NCI-H226 (cell line): ENCODE results near the gene OR2H2.

ENCODE experiments used
- DNase-seq: peaks from one replicate; pipeline ENCODE4 v3.0.0-alpha.2; 2015

OR2H2 gene

GRCh38 chr6:29584821-29585220, at the start of gene OR2H2:
Gene OR2H2, plus strand, starts transcription at chr6:29585121. Its CDS starts 2,824 bp downstream, at chr6:29587945.
- no peak for DNase-seq

GRCh38 chr6:29537714-29538403, 47.1 kb upstream of the OR2H2 start:
- DNase-seq: no peak

GRCh38 chr6:29547573-29547972, 37.3 kb upstream of the OR2H2 start:
- DNase-seq: no peak

DNA sequence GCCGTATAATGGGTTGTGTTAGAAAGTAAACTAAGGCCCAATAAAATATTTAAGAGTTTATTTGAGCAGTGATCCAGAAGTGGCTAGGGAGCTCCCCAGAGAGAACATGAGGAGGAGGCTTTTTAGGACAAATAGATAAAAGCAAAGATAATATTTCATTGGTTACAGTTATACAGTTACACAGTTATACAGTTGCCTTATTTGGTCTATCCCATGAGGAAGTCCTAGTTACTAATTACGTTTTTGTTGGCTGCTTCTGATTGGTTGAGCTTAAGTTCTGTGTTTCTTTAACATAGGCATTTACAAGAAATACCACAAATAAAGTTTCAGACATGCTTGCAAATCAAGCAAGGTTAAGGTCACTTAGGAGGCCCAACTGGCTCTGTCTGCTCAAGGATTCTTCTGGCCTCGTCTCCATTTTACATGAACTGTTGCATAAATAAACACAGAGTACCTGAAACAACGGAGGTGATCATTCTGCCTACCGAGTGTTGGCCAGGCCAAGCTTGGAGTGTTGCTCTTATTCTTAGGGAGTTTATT, 32.3 kb upstream of the OR2H2 start:
- DNase-seq: no peak

- DNase-seq: no peak
Measured at GRCh38 chr6:29553268-29554057, 31.5 kb upstream of the OR2H2 start.

- no peak for DNase-seq
Measured at GRCh38 chr6:29554764-29555163, 30.2 kb upstream of the OR2H2 start.

DNA sequence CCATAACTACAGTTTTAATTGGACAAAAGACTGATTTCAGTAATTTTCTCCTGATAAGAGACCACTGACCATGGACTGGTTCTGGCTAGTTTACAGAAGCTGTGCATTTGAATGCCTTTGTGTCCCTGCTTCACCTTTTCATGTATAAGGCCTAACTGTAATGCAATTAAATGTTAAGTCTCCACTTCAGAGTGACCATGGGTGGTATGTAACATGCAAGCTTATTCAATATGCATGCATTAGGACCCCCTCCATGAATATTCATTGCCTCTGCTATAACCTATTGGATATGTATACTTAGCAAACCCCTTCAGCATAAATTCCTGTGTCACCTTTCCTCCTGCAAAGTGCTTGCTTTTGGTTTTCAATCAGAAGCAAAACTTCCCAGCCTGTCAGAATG, 27.6 kb upstream of the OR2H2 start:
- no peak for DNase-seq

- DNase-seq: no peak
Measured at GRCh38 chr6:29558439-29559079, 26.4 kb upstream of the OR2H2 start.

GRCh38 chr6:29559524-29560287, 25.2 kb upstream of the OR2H2 start, which contains the start of gene UBD:
Gene UBD, minus strand, starts transcription at chr6:29559732. Its CDS starts 31 bp downstream, at chr6:29559701.
- DNase-seq: no peak

GRCh38 chr6:29561091-29561490, 23.8 kb upstream of the OR2H2 start:
- DNase-seq: no peak

- DNase-seq: no peak
Measured at GRCh38 chr6:29561606-29562181, 23.2 kb upstream of the OR2H2 start.

- no peak for DNase-seq
Measured at GRCh38 chr6:29563435-29563965, 21.4 kb upstream of the OR2H2 start.

DNA sequence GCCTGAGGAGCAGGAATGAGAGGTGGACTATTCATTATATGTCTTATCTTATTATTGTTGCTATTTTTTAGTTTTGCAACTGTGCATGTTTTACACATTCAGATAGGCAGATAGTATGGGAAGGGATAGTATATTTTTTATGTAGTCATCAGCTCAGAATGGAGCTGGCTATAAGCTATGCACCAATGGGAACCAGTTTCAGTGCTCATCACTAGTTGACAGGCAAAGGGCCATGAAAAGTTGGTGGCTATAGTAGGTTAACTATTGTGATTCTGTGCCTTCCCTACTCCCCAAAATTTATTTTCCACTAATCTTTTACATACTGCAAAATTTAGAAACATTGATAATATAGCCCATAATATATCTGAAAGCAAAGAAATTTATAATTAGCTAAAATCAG, 20.0 kb upstream of the OR2H2 start:
- no peak for DNase-seq

DNA sequence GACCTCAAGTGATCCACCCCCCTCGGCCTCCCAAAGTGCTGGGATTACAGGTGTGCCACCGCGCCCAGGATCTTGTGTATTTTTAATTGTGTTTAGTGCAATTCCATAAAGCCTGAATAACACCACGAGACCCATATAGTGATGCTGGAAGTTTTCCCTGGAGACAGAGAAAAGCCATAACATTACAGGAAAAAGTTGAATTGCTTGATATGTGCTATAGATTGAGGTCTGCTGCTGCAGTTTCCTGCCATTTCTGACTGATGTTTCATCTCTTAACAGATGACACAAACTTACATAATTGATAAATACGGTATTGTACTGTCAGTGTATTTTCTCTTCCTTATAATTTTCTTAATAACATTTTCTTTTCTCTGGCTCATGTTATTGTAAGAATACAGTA, 18.1 kb upstream of the OR2H2 start:
- DNase-seq: no peak

GRCh38 chr6:29567541-29567940, 17.4 kb upstream of the OR2H2 start:
- no peak for DNase-seq

- DNase-seq: no peak
Measured at GRCh38 chr6:29567991-29568390, 16.9 kb upstream of the OR2H2 start.

- no peak for DNase-seq
Measured at GRCh38 chr6:29576056-29576455, 8.9 kb upstream of the OR2H2 start.

DNA sequence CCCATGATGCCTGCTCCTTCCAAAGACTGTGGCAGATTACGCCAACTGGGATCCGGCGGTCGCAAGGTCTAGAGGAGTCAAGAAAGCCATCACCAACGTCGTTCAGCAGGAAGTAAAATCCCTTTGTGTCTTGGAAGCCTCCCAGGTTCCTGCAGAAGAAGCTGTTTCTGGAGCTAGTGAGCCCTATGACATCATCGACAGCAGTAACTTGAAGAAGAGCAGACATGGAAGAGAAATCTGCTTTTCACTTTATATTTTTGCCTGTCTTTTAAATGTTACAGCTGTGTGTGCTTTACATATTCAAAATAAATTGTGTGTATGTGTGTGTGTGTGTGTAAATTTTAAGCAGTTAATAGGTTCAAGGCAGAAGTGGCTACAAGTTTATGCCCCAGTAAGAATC, 7.4 kb upstream of the OR2H2 start:
- no peak for DNase-seq

GRCh38 chr6:29589423-29590048, 4.6 kb downstream of the OR2H2 start:
- DNase-seq: no peak

DNA sequence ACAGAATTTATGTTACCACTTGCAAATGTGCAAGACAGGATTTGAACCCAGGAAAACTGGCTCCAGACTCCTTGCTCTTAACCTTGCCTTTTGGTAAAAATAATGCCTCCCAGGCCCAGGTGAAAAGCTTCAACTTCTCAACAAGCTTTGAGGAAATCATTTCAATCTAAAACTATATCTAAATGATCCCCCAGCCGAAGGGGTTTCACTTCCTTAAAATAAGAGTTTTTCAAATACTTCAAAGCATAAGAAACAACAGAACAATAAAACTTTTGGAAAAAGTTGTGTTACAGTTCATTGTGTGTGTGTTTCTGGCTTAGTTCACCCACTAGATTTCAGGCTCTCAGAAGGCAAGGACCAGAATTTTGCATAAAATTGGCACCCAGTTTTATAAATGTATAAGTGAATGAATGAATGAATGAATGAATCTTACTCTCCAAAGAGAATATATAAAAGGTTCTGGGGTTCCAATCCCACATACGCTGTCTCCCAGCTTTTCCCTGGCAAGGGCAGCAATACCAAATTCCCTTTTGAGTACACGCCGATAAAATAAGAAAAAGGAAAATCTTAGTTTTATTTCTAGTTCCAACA, 5.4 kb downstream of the OR2H2 start:
- DNase-seq: no peak

GRCh38 chr6:29591677-29592076, 6.8 kb downstream of the OR2H2 start:
- no peak for DNase-seq
